ENCODE data around the gene PSD4.

- no peak for TF ChIP-seq POLR2A (IDR thresholded peaks at IDR 0.05)
- no peak for TF ChIP-seq CTCF (IDR thresholded peaks at IDR 0.05)
Observed at GRCh38 chr2:113144259-113144658, 29.5 kb upstream of the PSD4 start.

Data from esophagus squamous epithelium (tissue), 4 donors.